Measurements from ENCODE around the gene NRARP.

NRARP gene

DNA sequence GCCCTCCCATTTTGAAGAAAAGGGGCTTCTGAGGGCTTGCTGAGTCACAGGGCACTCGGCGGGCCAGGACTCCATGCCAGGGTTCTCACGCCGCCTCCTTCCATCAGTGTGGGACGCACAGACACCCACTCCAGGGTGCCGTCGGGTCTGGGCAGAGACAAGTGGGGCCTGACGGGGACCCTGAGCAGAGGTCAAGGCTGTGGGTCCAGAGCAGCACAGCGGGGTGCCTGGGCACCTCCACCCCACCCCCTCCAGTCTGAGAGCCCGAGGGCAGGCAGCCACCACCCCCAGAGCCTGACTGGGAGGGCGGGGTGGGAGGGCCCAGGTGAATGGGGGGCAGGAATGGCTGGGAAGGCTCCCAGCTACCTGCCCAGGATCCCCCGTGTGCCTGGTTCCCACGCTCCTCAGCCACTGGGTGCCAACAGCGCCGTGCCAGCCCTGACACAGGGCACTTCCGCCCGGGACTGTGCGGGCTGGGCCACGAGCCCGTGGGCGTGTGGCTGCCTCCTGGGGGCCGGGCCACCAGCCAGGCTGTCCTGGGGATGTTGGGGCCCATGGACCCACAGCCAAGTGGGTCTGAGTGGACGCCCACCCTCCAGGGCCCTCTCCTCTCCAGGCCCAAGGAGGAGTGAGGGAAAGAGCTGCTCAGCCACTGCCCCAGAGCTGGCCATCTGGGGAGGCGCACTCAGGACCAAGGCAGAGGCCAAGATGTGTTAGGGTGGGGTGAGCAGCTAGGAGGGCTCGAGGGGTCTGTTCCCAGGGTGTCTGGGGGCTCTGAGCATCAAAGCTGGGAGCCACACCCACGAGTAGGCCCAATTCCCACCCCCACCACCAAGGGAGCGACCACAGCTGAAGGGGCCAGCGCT, 10.1 kb upstream of the NRARP start:
- H3K27ac ChIP-seq: peak overlapping the region; percentile 78
- DNase-seq (ENCODE audit: low read depth, low spot score): no peak

DNA sequence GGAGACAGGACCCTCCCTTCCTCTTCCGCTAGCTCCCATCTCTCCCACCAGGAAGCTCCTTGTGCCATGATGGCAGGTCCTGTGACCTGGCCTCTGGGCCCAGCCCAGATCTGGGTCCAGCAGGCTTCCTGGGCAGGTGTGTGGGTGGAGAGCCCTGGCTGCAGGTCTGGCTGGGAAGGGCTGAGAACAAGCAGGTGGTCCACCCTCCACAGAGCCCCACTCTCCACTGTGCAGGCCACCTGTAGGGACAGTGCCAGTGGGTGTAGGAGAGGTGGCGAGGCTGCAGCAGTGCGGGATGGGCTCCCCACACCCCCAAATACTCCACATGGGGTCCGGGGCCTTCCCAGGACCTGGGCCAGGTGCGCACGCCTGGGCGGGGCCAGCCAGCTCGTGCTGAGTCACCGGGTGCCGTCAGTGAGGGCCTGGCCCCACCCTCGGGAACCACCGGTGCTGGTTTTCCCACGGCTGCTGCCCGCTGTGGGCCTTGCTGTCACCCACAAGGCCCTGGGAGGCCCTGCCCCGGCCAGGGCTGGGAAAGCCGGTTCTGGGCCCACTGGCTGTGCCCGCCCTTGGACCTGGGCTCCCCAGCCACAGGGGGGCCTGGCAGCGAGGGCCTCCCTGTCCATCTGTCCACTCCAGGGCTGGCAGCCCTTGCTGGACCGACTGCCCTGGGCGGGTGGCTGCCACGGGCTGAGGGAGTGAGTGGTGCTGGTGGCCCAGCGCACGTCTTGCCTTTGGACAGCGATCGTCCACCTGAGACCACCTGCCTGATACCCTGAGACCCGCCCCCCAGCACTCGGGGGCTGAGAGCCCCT, 9.3 kb upstream of the NRARP start:
- peak overlapping the region; percentile 78 for H3K27ac ChIP-seq

DNA sequence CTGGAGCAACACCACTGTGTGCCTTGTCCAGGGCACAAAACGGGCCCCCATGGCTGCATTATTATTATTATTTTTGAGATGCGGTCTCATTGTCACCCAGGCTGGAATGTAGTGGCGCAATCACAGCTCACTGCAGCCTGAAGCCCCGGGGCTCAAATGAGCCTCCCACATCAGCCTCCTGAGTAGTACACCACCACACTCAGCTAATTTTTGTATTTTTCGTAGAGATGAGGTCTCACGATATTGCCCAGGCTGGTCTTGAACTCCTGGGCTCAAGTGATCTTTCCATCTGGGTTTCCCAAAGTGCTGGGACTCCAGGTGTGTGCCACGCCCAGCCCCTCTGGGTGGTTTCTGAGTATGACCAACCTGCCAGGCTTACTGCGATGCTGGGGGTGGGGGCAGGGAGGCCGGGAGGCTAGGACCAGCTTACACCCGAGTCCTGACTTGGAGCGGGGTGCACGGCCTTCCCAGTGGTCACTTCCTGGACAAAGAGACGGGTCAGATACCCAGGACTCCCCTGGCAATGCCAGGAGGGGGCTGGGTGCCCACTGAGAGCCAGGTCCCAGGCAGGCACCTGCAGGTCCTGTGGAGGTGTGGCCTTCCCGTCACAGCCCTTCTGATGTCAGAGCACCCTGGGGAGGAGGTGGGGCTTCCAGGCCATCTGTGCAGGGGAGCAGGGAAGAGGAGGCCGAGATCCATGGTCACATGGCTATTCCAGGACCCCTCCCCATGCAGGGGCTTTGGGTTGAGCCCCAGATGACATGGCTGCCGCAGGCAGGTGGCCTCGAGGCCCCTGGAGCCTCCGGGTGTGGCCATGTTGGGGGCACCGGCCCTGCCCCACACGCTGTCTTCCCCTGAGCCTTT, 8.3 kb upstream of the NRARP start:
- DNase-seq (ENCODE audit: low read depth, low spot score): no peak
- H3K27ac ChIP-seq: peak overlapping the region; percentile 78

More for the DNA sequence above, 9.3 kb upstream of the NRARP start:
- peak; percentile 87 for DNase-seq (ENCODE audit: low read depth, low spot score)

DNA sequence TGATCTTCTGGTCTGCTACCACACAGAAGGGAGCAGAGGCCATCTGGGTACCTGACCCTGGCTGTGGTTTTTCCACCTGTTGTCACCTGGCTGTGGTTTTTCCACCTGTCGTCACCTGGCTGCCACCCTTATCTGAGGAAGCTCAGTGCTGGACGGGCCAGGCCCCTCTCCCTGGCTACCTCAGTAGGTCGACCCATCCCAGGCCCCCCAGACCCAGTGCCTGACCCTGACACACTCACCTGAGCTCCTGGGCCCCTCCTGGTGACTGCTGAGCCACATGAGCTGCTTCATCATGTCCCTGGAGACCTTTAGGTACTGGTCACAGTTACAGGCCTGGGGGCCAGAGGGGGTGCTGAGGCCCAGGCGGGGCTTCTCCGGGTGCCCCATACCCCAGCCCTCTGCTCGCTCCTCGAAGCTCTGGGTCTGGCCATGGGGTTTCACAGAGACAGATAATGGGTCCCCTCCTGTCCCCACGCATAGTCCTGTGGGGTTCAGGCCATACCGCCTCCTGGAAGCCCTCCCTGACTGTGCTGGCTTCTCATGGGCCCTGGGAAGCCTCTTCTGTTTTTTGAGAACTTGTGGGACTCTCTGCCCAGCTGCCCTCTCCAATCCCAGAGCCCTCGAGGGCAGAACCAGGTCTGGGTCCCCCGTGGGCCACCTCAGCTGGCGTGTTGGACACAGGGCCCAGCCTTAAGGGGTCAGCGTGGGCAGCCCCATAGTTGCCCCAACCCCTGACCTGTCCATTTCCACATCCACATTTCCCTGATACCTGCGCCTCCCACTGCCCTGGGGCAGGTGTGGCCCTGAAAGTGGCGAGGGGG, 7.5 kb upstream of the NRARP start:
- H3K27ac ChIP-seq: peak overlapping the region; percentile 78
- no peak for DNase-seq (ENCODE audit: low read depth, low spot score)

DNA sequence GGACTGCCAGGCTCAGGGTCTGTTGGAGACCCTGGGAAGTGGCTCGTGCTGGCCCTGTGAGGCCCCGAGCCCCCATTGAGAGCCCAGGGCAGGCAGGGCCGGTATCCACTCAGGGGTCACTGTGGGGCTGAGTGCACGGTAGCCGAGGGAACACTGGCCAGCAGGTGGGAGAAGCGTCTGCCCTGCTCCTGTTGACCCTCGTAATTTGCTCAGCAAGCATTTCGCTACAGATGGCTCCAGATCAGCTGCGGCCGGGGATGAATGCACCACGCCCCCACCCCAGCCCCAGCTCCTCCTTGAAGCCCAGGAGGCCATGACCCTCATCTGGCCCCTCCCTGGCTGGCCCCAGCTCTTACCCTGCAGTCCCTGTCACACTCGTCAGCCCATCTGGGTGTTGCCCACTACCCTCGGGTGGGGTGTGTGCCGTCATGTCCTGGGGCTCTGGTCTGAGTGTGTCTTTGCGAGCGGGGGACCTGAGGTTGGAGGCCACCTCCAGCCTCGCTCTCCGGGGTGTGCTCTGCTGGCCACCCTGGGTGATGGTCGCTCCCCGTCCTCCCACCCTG, 6.1 kb upstream of the NRARP start:
- no peak for DNase-seq (ENCODE audit: low read depth, low spot score)

DNA sequence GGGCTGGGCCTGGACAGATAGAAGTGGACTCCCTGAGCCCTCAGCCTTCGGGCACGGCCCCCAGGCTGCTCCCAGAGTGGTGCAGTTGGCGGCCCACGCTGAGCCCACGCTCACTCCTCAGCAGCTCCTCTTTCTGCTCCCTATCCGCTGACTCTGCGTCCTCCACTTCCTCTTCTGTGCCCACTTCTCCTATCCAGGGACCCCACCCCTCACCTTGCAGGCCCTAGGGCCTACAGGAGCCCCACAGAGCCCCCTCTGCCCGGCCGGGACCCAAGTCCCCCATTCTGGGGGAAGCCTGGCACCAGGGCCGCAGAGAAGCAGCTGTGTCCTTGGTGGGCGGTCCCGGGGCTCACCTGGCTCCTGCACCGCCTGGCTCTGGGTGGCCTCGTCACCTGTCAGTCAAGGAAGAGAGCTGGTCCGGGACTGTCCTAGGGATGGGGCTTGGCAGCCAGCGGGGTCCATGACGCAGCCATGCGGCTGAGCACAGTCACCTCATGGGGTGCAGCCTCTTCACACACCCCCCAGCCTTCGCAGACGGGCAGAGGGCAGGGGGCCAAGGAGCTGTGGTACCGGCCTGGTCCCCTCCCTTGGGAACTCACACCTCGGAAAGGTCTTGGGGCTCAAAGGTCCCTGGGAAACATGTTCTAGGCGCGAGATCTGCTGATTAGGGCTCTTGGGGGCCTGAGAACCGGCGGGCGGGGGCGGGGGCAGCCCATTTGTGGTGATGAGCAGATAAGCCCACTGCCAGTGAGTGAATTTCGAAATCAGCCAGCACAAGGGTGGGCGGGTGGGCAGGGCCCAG, 5.4 kb upstream of the NRARP start:
- DNase-seq (ENCODE audit: low read depth, low spot score): no peak
- H3K27ac ChIP-seq: no peak overlapping the region

More for the DNA sequence above, 6.1 kb upstream of the NRARP start:
- no peak overlapping the region for H3K27ac ChIP-seq

DNA sequence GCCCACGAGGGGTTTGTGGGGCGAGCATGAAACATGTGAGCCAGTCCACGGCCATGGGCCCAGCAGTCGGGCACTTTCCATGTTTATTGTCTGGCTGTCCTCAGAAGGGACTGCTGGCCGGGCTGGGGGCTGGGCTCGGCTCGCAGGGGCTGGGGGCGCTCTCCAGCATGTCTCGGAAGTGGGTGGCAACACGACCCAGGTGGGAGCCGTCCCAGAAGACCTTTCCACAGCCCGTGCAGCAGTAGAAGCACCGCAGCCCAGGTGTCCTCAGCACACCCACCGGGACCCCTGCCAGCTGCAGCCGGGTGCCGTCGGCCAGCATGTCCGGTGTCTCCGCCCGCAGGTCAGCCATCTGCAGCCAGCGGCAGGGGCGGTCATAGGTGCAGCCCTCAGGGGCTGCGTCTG, 4.8 kb upstream of the NRARP start:
- DNase-seq (ENCODE audit: low read depth, low spot score): no peak
- no peak overlapping the region for H3K27ac ChIP-seq

DNA sequence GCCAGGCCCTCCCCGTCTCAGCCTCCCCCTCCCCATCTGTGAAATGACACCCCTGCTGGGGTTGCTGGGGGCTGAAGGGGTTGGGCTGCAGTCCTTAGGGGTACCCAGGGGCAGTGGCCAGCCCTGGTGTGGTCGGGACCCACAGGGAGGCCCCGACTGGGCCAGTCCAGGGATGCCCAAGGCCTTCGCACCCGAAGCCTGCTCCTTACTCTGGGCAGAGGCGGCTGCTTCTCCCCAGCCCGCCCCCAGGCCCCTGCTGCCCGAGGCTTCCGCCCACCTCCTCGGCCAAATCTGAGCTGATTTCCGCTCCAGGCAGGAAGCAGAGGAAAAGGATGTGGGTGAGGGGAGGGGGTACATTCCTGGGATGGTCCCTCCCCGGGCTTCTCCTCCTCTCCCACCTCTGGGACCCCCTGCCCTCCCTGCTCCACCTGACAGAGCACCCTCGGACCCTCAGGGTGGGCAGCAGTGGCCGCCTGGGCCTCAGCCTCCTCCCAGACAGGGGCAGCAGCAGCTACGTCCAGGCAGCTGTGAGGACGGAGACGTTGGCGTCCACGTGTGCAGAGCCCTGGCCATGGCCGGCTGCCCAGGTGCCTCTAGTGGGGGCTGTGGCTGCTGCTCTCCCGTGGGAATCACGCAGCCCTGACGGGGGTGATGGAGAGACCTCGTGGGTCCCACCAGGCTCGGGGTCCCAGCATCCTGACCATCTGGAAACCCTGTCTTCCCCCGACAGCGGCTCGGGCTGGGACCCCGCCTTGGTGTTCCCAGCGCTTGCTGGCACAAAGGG, 4.2 kb upstream of the NRARP start:
- no peak overlapping the region for H3K27ac ChIP-seq
- no peak for DNase-seq (ENCODE audit: low read depth, low spot score)

DNA sequence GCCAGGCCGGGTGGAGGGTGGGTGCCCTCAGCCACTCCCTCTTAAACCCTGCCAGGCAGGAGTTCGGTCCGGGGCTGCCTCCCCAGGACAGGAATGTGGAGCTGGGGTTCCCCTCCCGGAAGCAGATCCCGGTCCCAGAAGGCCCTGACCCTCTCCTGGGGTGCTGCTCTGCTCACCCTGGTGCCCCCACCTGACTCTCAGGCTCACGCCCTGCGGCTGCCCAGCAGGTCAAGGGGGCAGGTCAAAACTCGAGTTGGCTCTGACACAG, 3.7 kb upstream of the NRARP start:
- H3K27ac ChIP-seq: peak overlapping the region; percentile 43
- DNase-seq (ENCODE audit: low read depth, low spot score): no peak

DNA sequence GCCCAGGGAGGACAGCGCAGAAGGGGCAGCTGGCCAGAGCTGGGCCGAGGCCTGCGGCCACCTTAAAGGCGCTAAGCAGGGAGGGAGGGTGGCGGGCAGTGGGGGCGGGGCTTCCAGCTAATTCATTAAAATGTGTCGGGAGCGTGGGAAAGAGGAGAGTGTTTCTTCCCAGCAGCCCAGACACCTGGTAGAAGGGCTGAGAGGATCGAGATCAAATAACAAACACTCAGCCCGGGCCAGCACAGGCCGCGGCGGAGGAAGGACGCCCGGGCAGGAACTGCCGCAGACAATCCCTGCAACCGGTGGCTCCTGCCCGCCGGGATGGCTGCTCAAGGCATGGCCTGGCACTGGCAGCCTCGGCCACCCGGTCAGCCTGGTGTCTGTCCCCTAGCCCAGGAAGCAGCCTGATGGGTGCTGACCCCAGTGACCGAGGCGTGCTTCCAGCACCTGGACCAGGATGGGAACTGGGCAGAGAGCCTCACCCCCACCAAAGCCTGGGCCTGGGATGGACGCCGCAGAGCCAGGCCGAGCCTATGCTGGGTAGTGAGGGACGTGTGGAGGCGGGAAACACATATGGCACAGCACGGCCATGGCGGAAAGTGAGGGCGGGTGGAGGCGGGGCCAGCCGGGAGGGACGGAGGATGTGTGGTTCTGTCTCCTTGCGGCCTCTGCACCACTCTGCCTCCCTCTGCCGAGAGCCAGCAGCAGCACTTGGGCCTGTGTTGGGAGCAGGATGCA, 3.2 kb upstream of the NRARP start:
- peak overlapping the region; percentile 43 for H3K27ac ChIP-seq
- no peak for DNase-seq (ENCODE audit: low read depth, low spot score)

DNA sequence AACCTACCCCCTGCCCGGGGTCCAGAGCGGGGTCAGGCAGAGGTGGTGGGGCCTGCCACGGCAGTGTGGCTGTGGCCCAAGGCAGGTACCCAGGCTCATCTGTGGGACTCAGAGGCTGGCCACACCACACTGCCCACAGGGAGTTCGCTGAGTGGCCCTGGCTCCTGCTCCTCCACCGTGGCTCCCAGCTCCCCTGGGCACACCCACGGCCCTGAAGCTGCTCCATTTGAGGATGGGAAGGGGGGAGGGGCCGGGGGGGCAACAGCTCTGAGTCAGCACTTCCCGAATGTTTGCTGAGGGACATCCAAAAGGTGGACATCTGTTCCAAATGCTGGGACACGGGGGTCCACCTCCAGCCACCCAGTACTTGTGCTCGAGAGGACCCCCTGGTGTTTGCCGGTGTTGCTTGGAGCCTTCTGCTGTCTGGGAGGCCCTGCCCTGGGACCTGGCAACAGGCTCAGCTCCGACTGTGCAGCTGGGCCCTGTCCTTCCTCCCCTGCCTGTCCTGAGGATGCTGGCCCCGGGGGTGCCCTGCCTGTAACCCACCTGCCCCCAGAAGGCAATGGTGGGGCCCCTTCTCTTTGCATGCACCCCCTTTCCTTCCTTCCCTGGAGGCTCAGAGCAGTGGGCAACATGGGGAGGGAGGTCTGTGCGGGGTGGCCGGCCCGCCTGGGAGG, 2.5 kb upstream of the NRARP start:
- peak overlapping the region; percentile 43 for H3K27ac ChIP-seq
- no peak for DNase-seq (ENCODE audit: low read depth, low spot score)

DNA sequence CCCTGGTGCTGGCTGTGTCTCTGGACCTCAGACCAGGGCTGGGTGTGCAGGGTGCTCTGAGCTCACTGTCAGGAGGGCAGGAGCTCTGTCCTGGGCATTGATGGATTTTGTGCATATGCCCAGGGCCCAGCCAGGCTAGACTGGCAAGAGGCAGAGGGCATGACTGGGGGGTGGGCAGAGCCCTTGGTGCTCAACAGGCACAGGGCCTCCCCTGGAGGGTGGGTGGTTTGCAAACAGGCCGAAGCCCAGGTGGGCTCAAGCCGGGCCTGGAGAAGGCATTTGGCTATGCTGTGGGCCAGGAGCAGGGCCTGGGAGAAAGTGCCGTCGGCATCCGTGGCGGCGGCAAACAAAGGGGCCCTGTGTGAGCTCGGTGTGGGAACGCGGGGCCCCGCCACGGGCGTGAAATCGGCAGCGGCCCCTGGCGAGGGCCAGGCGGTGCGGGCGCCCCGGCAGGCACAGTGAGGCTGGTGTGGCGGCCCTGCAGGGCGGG, 1.9 kb upstream of the NRARP start:
- DNase-seq (ENCODE audit: low read depth, low spot score): no peak
- H3K27ac ChIP-seq: no peak overlapping the region

DNA sequence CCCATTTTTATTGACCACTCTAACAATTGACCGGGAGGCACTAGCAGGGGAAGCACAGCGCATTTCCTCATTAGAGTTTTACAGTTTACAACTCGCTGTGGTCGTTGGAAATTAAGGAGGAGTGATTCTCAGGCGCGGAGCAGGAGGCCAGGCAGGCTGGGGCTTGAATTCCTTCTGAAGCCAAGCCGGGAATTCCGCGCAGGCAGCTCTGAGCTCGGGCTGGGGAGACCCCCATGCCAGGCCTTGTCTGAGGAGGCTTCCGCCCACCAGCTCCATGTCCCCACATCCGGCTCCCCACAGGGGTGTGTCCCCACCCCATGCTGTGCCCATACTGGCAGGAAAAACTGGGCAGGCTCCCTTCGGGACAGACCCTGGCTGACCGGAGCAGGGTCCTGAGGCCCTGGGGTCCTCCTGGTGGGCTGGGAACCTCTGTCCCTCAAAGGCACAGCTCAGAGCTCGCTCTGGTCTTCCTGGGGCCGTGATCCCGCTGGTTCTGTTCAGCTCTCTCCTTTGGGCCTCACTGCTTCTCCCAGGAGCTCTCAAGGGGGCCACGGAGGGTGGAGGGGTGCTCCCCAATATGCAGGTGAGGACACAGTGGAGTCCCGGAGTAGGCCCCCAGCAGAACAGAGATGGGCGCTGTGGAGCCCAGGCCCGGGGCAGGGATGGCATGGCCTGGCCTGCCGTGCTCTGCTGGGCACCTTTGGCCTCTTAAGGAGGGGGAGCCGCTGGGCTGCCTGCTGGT, 1.3 kb upstream of the NRARP start:
- H3K27ac ChIP-seq: peak overlapping the region; percentile 66

DNA sequence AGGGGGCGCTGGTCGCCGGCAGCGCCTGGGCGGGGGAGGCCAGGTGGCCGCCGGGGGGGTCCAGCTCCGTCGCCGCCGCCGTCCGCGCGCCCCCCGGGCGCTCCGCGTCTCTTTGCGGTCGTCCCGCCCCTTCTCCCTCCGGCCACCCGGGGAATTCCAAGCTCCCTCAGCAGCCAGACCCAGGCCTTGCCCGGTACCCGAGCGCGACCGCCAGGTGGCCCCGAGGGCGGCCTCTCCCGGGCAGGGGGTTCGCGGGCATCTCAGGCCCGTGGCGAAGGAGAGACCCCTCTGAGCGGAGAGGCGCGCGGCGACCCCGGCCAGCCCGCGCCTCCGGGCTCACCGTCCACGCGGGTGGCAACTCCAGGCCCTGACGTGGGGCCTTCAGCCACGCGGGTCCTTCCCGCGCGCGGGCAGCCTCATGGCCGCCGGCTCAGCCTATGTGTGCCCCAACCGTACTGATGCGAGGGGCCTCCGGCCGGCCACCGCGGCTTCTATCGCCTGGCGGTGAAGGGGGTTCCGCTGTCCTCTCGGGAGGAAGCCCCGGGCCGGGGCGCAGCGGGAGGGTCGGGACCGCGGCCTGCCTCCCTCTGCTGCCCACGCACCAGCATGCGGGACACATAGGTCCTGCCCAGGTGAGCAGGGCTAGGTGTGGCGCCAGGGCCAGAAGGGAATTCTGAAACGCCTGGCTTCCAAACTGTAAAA, 529 bp upstream of the NRARP start:
- peak overlapping the region; percentile 66 for H3K27ac ChIP-seq
- DNase-seq (ENCODE audit: low read depth, low spot score): no peak

More for the DNA sequence above, 1.3 kb upstream of the NRARP start:
- DNase-seq (ENCODE audit: low read depth, low spot score): no peak

All from epithelial cell of prostate (primary cell).